Mesenchymal stem cell (in vitro differentiated cells and primary cell): Measurements from ENCODE around the gene RUNX2.

Experiments
- DNase-seq: peaks from one replicate; pipeline ENCODE4 v3.0.0-alpha.2; 2013
- H2AFZ ChIP-seq: one replicate; pipeline ENCODE4 v1.6.1; 2013; ENCODE audit warnings: low read depth, mild to moderate bottlenecking, control low read depth, inconsistent platforms, low read length, moderate library complexity
- H2AK5ac ChIP-seq: 2 replicates; pipeline ENCODE4 v1.6.1; 2013; ENCODE audit warnings: low read length, moderate library complexity, mild to moderate bottlenecking, inconsistent platforms; ENCODE audit not compliant: severe bottlenecking
- H2BK120ac ChIP-seq: one replicate; pipeline ENCODE4 v1.6.1; 2013; ENCODE audit warnings: low read depth, mild to moderate bottlenecking, inconsistent platforms, low read length, moderate library complexity
- H2BK12ac ChIP-seq, 2 experiments: one replicate each; pipeline ENCODE4 v1.6.1; 2013; ENCODE audit warnings: inconsistent platforms in 2 of 2, low read length in 2 of 2, mild to moderate bottlenecking in 2 of 2, moderate library complexity in 2 of 2, control low read depth in 1 of 2
- H2BK15ac ChIP-seq: one replicate; pipeline ENCODE4 v1.6.1; 2013; ENCODE audit warnings: mild to moderate bottlenecking, low read depth, inconsistent platforms; ENCODE audit not compliant: poor library complexity, severe bottlenecking
- H2BK5ac ChIP-seq: 2 replicates; pipeline ENCODE4 v1.6.1; 2013; ENCODE audit warnings: low read depth, mild to moderate bottlenecking, low read length, control low read depth, inconsistent platforms; ENCODE audit not compliant: poor library complexity, severe bottlenecking
- H3K14ac ChIP-seq, 2 experiments: one replicate each; pipeline ENCODE4 v1.6.1; 2013; ENCODE audit warnings: inconsistent platforms in 2 of 2, low read length in 2 of 2, control low read depth in 1 of 2, mild to moderate bottlenecking in 1 of 2, moderate library complexity in 1 of 2
- H3K18ac ChIP-seq, 2 experiments: one replicate each; pipeline ENCODE4 v1.6.1; 2013; ENCODE audit warnings: inconsistent platforms in 2 of 2, low read length in 2 of 2, control low read depth in 1 of 2, low read depth in 1 of 2, mild to moderate bottlenecking in 1 of 2
- H3K23ac ChIP-seq, 2 experiments: one replicate each; pipeline ENCODE4 v1.6.1; 2013; ENCODE audit warnings: inconsistent platforms in 2 of 2, low read length in 2 of 2, mild to moderate bottlenecking in 2 of 2, moderate library complexity in 2 of 2, control low read depth in 1 of 2
- H3K27ac ChIP-seq: 2 replicates; pipeline ENCODE4 v1.5.1; 2013; ENCODE audit warnings: mild to moderate bottlenecking, moderate library complexity, low read length, control low read depth, inconsistent platforms; ENCODE audit not compliant: poor library complexity, severe bottlenecking
- H3K27me3 ChIP-seq, 2 experiments: 2 replicates each; pipeline versions ENCODE4 v1.6.1 to v1.7.0; 2013; ENCODE audit warnings: low read length in 2 of 2, mild to moderate bottlenecking in 2 of 2, moderate library complexity in 2 of 2, control low read depth in 1 of 2, inconsistent platforms in 1 of 2; ENCODE audit not compliant: control insufficient read depth in 1 of 2, insufficient read depth in 1 of 2
- H3K36me3 ChIP-seq, 2 experiments: 2 replicates each; pipeline versions ENCODE4 v1.6.1 to v1.7.0; 2013; ENCODE audit warnings: low read length in 2 of 2, control low read depth in 1 of 2, inconsistent platforms in 1 of 2, low read depth in 1 of 2, mild to moderate bottlenecking in 1 of 2; ENCODE audit not compliant: insufficient read depth in 2 of 2, control insufficient read depth in 1 of 2
- H3K4ac ChIP-seq, 2 experiments: one replicate each; pipeline ENCODE4 v1.6.1; 2013; ENCODE audit warnings: inconsistent platforms in 2 of 2, low read length in 2 of 2, mild to moderate bottlenecking in 2 of 2, moderate library complexity in 2 of 2, control low read depth in 1 of 2, low read depth in 1 of 2
- H3K4me1 ChIP-seq: 2 replicates; pipeline ENCODE4 v1.6.1; 2013; ENCODE audit warnings: low read depth, low read length, control low read depth; ENCODE audit not compliant: control insufficient read depth, insufficient read depth
- H3K4me2 ChIP-seq: 2 replicates; pipeline ENCODE4 v1.6.1; 2013; ENCODE audit warnings: low read length, mild to moderate bottlenecking, inconsistent platforms; ENCODE audit not compliant: poor library complexity, severe bottlenecking
- H3K4me3 ChIP-seq, 2 experiments: 2 replicates each; pipeline versions ENCODE4 v1.5.1 to v1.7.0; 2013; ENCODE audit warnings: low read length in 2 of 2, mild to moderate bottlenecking in 2 of 2, control low read depth in 1 of 2, low read depth in 1 of 2; ENCODE audit not compliant: insufficient read depth in 1 of 2
- H3K79me1 ChIP-seq: replicated peaks from 2 replicates; pipeline ENCODE4 v1.6.1; 2013; ENCODE audit warnings: mild to moderate bottlenecking, control low read depth, low read length, inconsistent platforms; ENCODE audit not compliant: poor library complexity, severe bottlenecking
- H3K9ac ChIP-seq: 2 replicates; pipeline ENCODE4 v1.7.0; 2013; ENCODE audit warnings: mild to moderate bottlenecking, low read length, moderate library complexity
- H3K9me3 ChIP-seq: 2 replicates; pipeline ENCODE4 v1.7.0; 2013; ENCODE audit warnings: mild to moderate bottlenecking, low read length; ENCODE audit not compliant: control insufficient read depth
- H4K8ac ChIP-seq: one replicate; pipeline ENCODE4 v1.6.1; 2013; ENCODE audit warnings: inconsistent platforms, mild to moderate bottlenecking, low read length, moderate library complexity
- H4K91ac ChIP-seq: one replicate; pipeline ENCODE4 v1.6.1; 2013; ENCODE audit warnings: mild to moderate bottlenecking, low read length, inconsistent platforms
- WGBS: methylation state at CpG from one replicate; pipeline ENCODE4 v1.1.7; 2013; ENCODE audit warnings: mixed read lengths; 5-methylcytosine and 5-hydroxymethylcytosine counted together

Gene RUNX2

GRCh38 chr6:45619994-45620471, 291.9 kb downstream of the RUNX2 start:
- H2AFZ ChIP-seq, result no peak overlapping the region
- DNase-seq, result peak; percentile 40
- peak overlapping the region; percentile 55 to 61 for H3K18ac ChIP-seq
- no peak overlapping the region for H4K91ac ChIP-seq
- peak overlapping the region; percentile 73 for H2AK5ac ChIP-seq
- H2BK15ac ChIP-seq, result no peak overlapping the region
- H3K14ac ChIP-seq, result peak overlapping the region in 1 of 2 experiments; percentile 7
- peaks cover 3% of the 10 kb centered on the region for H3K79me1 ChIP-seq
- H2BK5ac ChIP-seq, result no peak overlapping the region
- H3K36me3 ChIP-seq, result peaks cover 0 to 6% of the 10 kb centered on the region in 2 experiments
- H3K23ac ChIP-seq, result no peak overlapping the region
- H3K4ac ChIP-seq, result peak overlapping the region in 1 of 2 experiments; percentile 35
- no peaks in the 10 kb centered on the region for H3K9me3 ChIP-seq
- no peak overlapping the region for H2BK120ac ChIP-seq
- H3K4me3 ChIP-seq, result no peak overlapping the region
- 97% methylated on average over 2 of the region's 3 CpGs for WGBS
- H3K27ac ChIP-seq, result peak overlapping the region; percentile 40
- H2BK12ac ChIP-seq, result peak overlapping the region; percentile 65 to 90
- H3K4me2 ChIP-seq, result no peak overlapping the region
- peaks cover 3% of the 10 kb centered on the region for H3K4me1 ChIP-seq
- H4K8ac ChIP-seq, result peak overlapping the region; percentile 25
- H3K9ac ChIP-seq, result no peak overlapping the region
- no peaks in the 10 kb centered on the region for H3K27me3 ChIP-seq

GRCh38 chr6:45624228-45624627, 296.1 kb downstream of the RUNX2 start:
- H3K4me2 ChIP-seq, result no peak overlapping the region
- no peak overlapping the region for H4K8ac ChIP-seq
- H3K27me3 ChIP-seq, result no peaks in the 10 kb centered on the region
- no peak overlapping the region for H2AK5ac ChIP-seq
- H3K36me3 ChIP-seq, result peaks cover 0 to 3% of the 10 kb centered on the region in 2 experiments
- H2BK120ac ChIP-seq, result no peak overlapping the region
- H3K14ac ChIP-seq, result no peak overlapping the region
- H3K27ac ChIP-seq, result no peak overlapping the region
- 94% methylated on average over 4 of the region's 4 CpGs for WGBS
- H3K4me3 ChIP-seq, result no peak overlapping the region
- no peaks in the 10 kb centered on the region for H3K79me1 ChIP-seq
- H2BK12ac ChIP-seq, result no peak overlapping the region
- H3K4ac ChIP-seq, result no peak overlapping the region
- H2BK15ac ChIP-seq, result no peak overlapping the region
- no peak overlapping the region for H3K23ac ChIP-seq
- peaks cover 6% of the 10 kb centered on the region for H3K4me1 ChIP-seq
- no peak overlapping the region for H3K9ac ChIP-seq
- no peak overlapping the region for H4K91ac ChIP-seq
- H2AFZ ChIP-seq, result no peak overlapping the region
- H3K9me3 ChIP-seq, result no peaks in the 10 kb centered on the region
- H2BK5ac ChIP-seq, result no peak overlapping the region
- H3K18ac ChIP-seq, result no peak overlapping the region
- DNase-seq, result no peak

- Histone ChIP-seq H3K4me1 (peaks cover 8% of the 10 kb centered on the region), H4K91ac (no peak overlapping the region), H3K9ac (peak overlapping the region; percentile 56), H3K4me2 (no peak overlapping the region), H3K27me3 (no peaks in the 10 kb centered on the region), H2BK5ac (no peak overlapping the region), H2AFZ (no peak overlapping the region), H3K18ac (no peak overlapping the region), H2BK15ac (no peak overlapping the region), H3K14ac (no peak overlapping the region), H4K8ac (no peak overlapping the region), H3K36me3 (peaks cover 0 to 2% of the 10 kb centered on the region in 2 experiments), H3K9me3 (no peaks in the 10 kb centered on the region), H3K23ac (no peak overlapping the region), H3K27ac (no peak overlapping the region), H3K4ac (no peak overlapping the region), H3K4me3 (peak overlapping the region in 1 of 2 experiments; percentile 27), H3K79me1 (no peaks in the 10 kb centered on the region), H2BK12ac (peak overlapping the region in 1 of 2 experiments; percentile 33), H2AK5ac (no peak overlapping the region), H2BK120ac (no peak overlapping the region)
- peak; percentile 72 for DNase-seq
- 48% methylated on average over 4 of the region's 5 CpGs for WGBS
Observed at GRCh38 chr6:45625191-45625664, 297.1 kb downstream of the RUNX2 start.

- no peak overlapping the region for H3K14ac ChIP-seq
- H3K23ac ChIP-seq, result no peak overlapping the region
- 87% methylated on average over 5 of the region's 5 CpGs for WGBS
- peak overlapping the region in 1 of 2 experiments; percentile 27 for H3K4me3 ChIP-seq
- no peaks in the 10 kb centered on the region for H3K79me1 ChIP-seq
- no peak overlapping the region for H4K91ac ChIP-seq
- peak overlapping the region; percentile 20 to 58 for H2BK12ac ChIP-seq
- no peak overlapping the region for H4K8ac ChIP-seq
- H3K9me3 ChIP-seq, result no peaks in the 10 kb centered on the region
- peaks cover 8% of the 10 kb centered on the region for H3K4me1 ChIP-seq
- H3K27me3 ChIP-seq, result no peaks in the 10 kb centered on the region
- peak overlapping the region; percentile 54 for H2AK5ac ChIP-seq
- H3K36me3 ChIP-seq, result no peaks in the 10 kb centered on the region
- peak overlapping the region; percentile 11 to 63 for H3K18ac ChIP-seq
- peak overlapping the region; percentile 56 for H3K9ac ChIP-seq
- no peak overlapping the region for H3K4me2 ChIP-seq
- H2AFZ ChIP-seq, result peak overlapping the region; percentile 43
- peak overlapping the region in 1 of 2 experiments; percentile 53 for H3K4ac ChIP-seq
- H2BK15ac ChIP-seq, result no peak overlapping the region
- DNase-seq, result peak; percentile 60
- H3K27ac ChIP-seq, result no peak overlapping the region
- H2BK120ac ChIP-seq, result peak overlapping the region; percentile 35
- H2BK5ac ChIP-seq, result no peak overlapping the region
Observed at GRCh38 chr6:45626087-45626891, 298.2 kb downstream of the RUNX2 start.
